ENCODE data around the gene RC3H2. TPM values are rescaled to one million over a fixed set of nuclear protein-coding genes. Genes with fewer than 3 reads are reported as not detected.

Gene RC3H2
- total RNA-seq, 1 experiment from 2014 or later: 57.6 TPM

- CTCF ChIA-PET: no interaction called here
- no peak overlapping the region for H3K4me3 ChIP-seq (ENCODE audit: low read depth in 2 of 2, low read length in 2 of 2)
- intact Hi-C loops (cut with micrococcal nuclease; ENCODE audit: unreplicated experiment): no loop called here
- no peaks in the 10 kb centered on the region for H3K4me1 ChIP-seq (ENCODE audit: control insufficient read depth, insufficient read depth, low read length)
- TF ChIP-seq SIN3A (IDR thresholded peaks at IDR 0.05; ENCODE audit: borderline replicate concordance, insufficient read depth, low read depth, low read length): no peak
- no peak for TF ChIP-seq POLR2AphosphoS5 (IDR thresholded peaks at IDR 0.05; ENCODE audit: low read depth, low read length)
- no peak for TF ChIP-seq TCF7L2 (IDR thresholded peaks at IDR 0.05; ENCODE audit: low read depth, low read length)
- no peak for TF ChIP-seq REST (IDR thresholded peaks at IDR 0.05; ENCODE audit: insufficient read depth in 1 of 2, low read depth in 2 of 2, low read length in 1 of 2)
- no peak for TF ChIP-seq CTCF (IDR thresholded peaks at IDR 0.05)
- POLR2A ChIA-PET: no interaction called here
- H3K36me3 ChIP-seq (ENCODE audit: control insufficient read depth, insufficient read depth, low read length): no peaks in the 10 kb centered on the region
- in situ Hi-C loops (cut with HindIII; ENCODE audit: low pct_unique_long_range_greater_than_20kb, low sequenced_read_pairs): no loop called here
- no TSS peak for BruUV-seq (replicated peaks)
- H3K27me3 ChIP-seq (ENCODE audit: control insufficient read depth, insufficient read depth, low read length): no peaks in the 10 kb centered on the region
- DNase-seq (ENCODE audit: low read depth, low spot score) (no peak), ATAC-seq (no peak)
- H3K27ac ChIP-seq (ENCODE audit: low read length): no peak overlapping the region
- no peaks in the 10 kb centered on the region for H3K9me3 ChIP-seq (ENCODE audit: control insufficient read depth, insufficient read depth, low read depth, low read length)
Measured at GRCh38 chr9:122806661-122807060, 98.5 kb downstream of the RC3H2 start.

GRCh38 chr9:122800066-122801060, 104.8 kb downstream of the RC3H2 start, which contains the start of gene OR1K1:
TSS of gene OR1K1 (plus strand) at chr9:122800123. CDS start at chr9:122800123, 0 bp downstream.
- no peak for DNase-seq (ENCODE audit: low read depth, low spot score)

More at GRCh38 chr9:122800066-122801060, 104.8 kb downstream of the RC3H2 start, which contains the start of gene OR1K1:
- Histone ChIP-seq H3K9me3 (ENCODE audit: control insufficient read depth, insufficient read depth, low read depth, low read length) (no peaks in the 10 kb centered on the region), H3K27me3 (ENCODE audit: control insufficient read depth, insufficient read depth, low read length) (no peaks in the 10 kb centered on the region), H3K4me3 (ENCODE audit: low read depth in 2 of 2, low read length in 2 of 2) (no peak within 1 kb of the TSS), H3K4me1 (ENCODE audit: control insufficient read depth, insufficient read depth, low read length) (no peaks in the 10 kb centered on the region), H3K27ac (ENCODE audit: low read length) (no peak within 1 kb of the TSS), H3K36me3 (ENCODE audit: control insufficient read depth, insufficient read depth, low read length) (no peaks in the 10 kb centered on the region)
- no peak for ATAC-seq
- ChIA-PET CTCF (no interaction called here), POLR2A (no interaction called here)
- no TSS peak for BruUV-seq (replicated peaks)
- TF ChIP-seq REST (IDR thresholded peaks at IDR 0.05; ENCODE audit: insufficient read depth in 1 of 2, low read depth in 2 of 2, low read length in 1 of 2) (no peak), SIN3A (IDR thresholded peaks at IDR 0.05; ENCODE audit: borderline replicate concordance, insufficient read depth, low read depth, low read length) (no peak), TCF7L2 (IDR thresholded peaks at IDR 0.05; ENCODE audit: low read depth, low read length) (no peak), CTCF (IDR thresholded peaks at IDR 0.05) (no peak), POLR2AphosphoS5 (IDR thresholded peaks at IDR 0.05; ENCODE audit: low read depth, low read length) (no peak)
- intact Hi-C loops (cut with micrococcal nuclease; ENCODE audit: unreplicated experiment) (no loop called here), in situ Hi-C loops (cut with HindIII; ENCODE audit: low pct_unique_long_range_greater_than_20kb, low sequenced_read_pairs) (no loop called here)

Measured in Panc1 (cell line).